GM23338 (cell line): ENCODE data around the gene DEDD2. TPM values are rescaled to one million over a fixed set of nuclear protein-coding genes. Genes with fewer than 3 reads are reported as not detected.

Source experiments
- ATAC-seq: fragments of 200-7000 bp; cut with Tn5 transposase; 3 replicates; pipeline ENCODE4 v1.9.1; 2020
- DNase-seq: peaks from one replicate; pipeline ENCODE4 v3.0.0-alpha.2; 2015; ENCODE audit warnings: low spot score
- H2AFZ ChIP-seq: fragments of 200-600 bp; sonication (generic); 2 replicates; pipeline ENCODE4 v1.8.0; 2016; ENCODE audit warnings: antibody characterized with exemption, mild to moderate bottlenecking, moderate library complexity
- H3F3A ChIP-seq: fragments of 200-600 bp; sonication (generic); replicated peaks from 2 replicates; pipeline ENCODE4 v1.8.0; 2017; ENCODE audit warnings: antibody characterized with exemption, mixed run types, low read depth
- H3K27ac ChIP-seq: fragments of 200-600 bp; sonication (generic); 2 replicates; pipeline ENCODE4 v1.6.1; 2016; ENCODE audit warnings: low read depth
- H3K27me3 ChIP-seq: fragments of 200-600 bp; sonication (generic); 2 replicates; pipeline ENCODE4 v1.8.0; 2016; ENCODE audit warnings: mild to moderate bottlenecking, mixed run types, moderate library complexity; ENCODE audit not compliant: insufficient read depth
- H3K36me3 ChIP-seq: fragments of 200-600 bp; sonication (generic); 2 replicates; pipeline ENCODE4 v1.8.0; 2016; ENCODE audit warnings: mild to moderate bottlenecking; ENCODE audit not compliant: insufficient read depth
- H3K4me1 ChIP-seq: fragments of 200-600 bp; sonication (generic); 2 replicates; pipeline ENCODE4 v1.8.0; 2016; ENCODE audit warnings: mild to moderate bottlenecking, moderate library complexity; ENCODE audit not compliant: insufficient read depth
- H3K4me2 ChIP-seq: fragments of 200-600 bp; sonication (generic); 2 replicates; pipeline ENCODE4 v1.7.1; 2017; ENCODE audit warnings: mixed run types
- H3K4me3 ChIP-seq: fragments of 200-600 bp; sonication (generic); 2 replicates; pipeline ENCODE4 v1.6.1; 2016; ENCODE audit warnings: mixed run types
- H3K79me2 ChIP-seq: fragments of 200-600 bp; sonication (generic); replicated peaks from 2 replicates; pipeline ENCODE4 v1.8.0; 2017; ENCODE audit warnings: mild to moderate bottlenecking; ENCODE audit not compliant: insufficient read depth
- H3K9me2 ChIP-seq: fragments of 200-600 bp; sonication (generic); 2 replicates; pipeline ENCODE4 v1.8.0; 2017; ENCODE audit not compliant: insufficient read depth
- H4K20me1 ChIP-seq: fragments of 200-600 bp; sonication (generic); replicated peaks from 2 replicates; pipeline ENCODE4 v1.8.0; 2017; ENCODE audit warnings: mild to moderate bottlenecking; ENCODE audit not compliant: insufficient read depth
- H3K27ac Mint-ChIP-seq: 2 replicates; pipeline ENCODE4 v1.8.0; 2020; ENCODE audit warnings: inconsistent platforms, mild to moderate bottlenecking, moderate library complexity, mixed read lengths
- H3K27me3 Mint-ChIP-seq: 3 replicates; pipeline ENCODE4 v1.8.0; 2022; ENCODE audit warnings: low read depth, mild to moderate bottlenecking, moderate library complexity, mixed read lengths, inconsistent platforms; ENCODE audit not compliant: insufficient read depth, poor library complexity
- H3K36me3 Mint-ChIP-seq: 3 replicates; pipeline ENCODE4 v1.8.0; 2021; ENCODE audit warnings: low read depth, mild to moderate bottlenecking, inconsistent platforms, moderate library complexity, mixed read lengths
- H3K4me1 Mint-ChIP-seq: 3 replicates; pipeline ENCODE4 v1.8.0; 2020; ENCODE audit warnings: mild to moderate bottlenecking, inconsistent platforms, mixed read lengths
- H3K4me3 Mint-ChIP-seq: 3 replicates; pipeline ENCODE4 v1.8.0; 2021; ENCODE audit warnings: moderate library complexity, mild to moderate bottlenecking, inconsistent platforms, mixed read lengths
- H3K9me3 Mint-ChIP-seq: 3 replicates; pipeline ENCODE4 v1.8.0; 2020; ENCODE audit warnings: moderate library complexity, mild to moderate bottlenecking, inconsistent platforms, mixed read lengths
- EZH2 ChIP-seq: fragments of 200-600 bp; sonication (generic); IDR thresholded peaks from one replicate; pipeline ENCODE4 v1.8.0; 2017; ENCODE audit warnings: antibody characterized with exemption, mild to moderate bottlenecking, low read depth; ENCODE audit not compliant: unreplicated experiment
- EZH2phosphoT487 ChIP-seq: fragments of 200-600 bp; sonication (generic); IDR thresholded peaks from one replicate; pipeline ENCODE4 v1.8.1; 2018; ENCODE audit warnings: antibody characterized with exemption; ENCODE audit not compliant: unreplicated experiment
- NANOG ChIP-seq: IDR thresholded peaks from 2 replicates; pipeline ENCODE4 v1.6.1; 2016; ENCODE audit warnings: antibody characterized with exemption, borderline replicate concordance
- STAT1 ChIP-seq: IDR thresholded peaks from one replicate; pipeline ENCODE4 v1.6.1; 2016; ENCODE audit warnings: antibody characterized with exemption; ENCODE audit not compliant: unreplicated experiment
- ZNF114 ChIP-seq: fragments of 250-450 bp; sonication (Bioruptor Pico); IDR thresholded peaks from 2 replicates; pipeline ENCODE4 v1.5.0; 2020; ENCODE audit warnings: mild to moderate bottlenecking, moderate library complexity
- polyA plus RNA-seq: library from polyadenylated mRNA; unstranded; fragments of >200 nt; fragmentation: Nextera tagmentation; extraction: Ambion mirVana; gene quantifications from 2 replicates; pipeline ENCODE4 v1.2.1, GENCODE V29; 2016
- total RNA-seq: library from RNA; depleted of rRNA; stranded (reverse); fragments of >200 nt; shearing (Covaris generic); gene quantifications from 2 replicates; pipeline ENCODE4 v1.2.3, GENCODE V29; 2014
- TF ChIP-seq, protein P1 (sequence below), 2 experiments: fragments of 200-600 bp in 1 of 2; sonication (generic) in 1 of 2; conservative IDR thresholded peaks; 2 replicates each; pipeline versions ENCODE4 v1.5.1 to v1.6.1; 2016 to 2017; ENCODE audit warnings: antibody characterized with exemption in 2 of 2, low read depth in 2 of 2, mild to moderate bottlenecking in 2 of 2, moderate library complexity in 1 of 2

The DEDD2 gene
- total and polyA plus RNA-seq, 2 experiments from 2014 or later: 23.4 to 63.0 TPM

DNA sequence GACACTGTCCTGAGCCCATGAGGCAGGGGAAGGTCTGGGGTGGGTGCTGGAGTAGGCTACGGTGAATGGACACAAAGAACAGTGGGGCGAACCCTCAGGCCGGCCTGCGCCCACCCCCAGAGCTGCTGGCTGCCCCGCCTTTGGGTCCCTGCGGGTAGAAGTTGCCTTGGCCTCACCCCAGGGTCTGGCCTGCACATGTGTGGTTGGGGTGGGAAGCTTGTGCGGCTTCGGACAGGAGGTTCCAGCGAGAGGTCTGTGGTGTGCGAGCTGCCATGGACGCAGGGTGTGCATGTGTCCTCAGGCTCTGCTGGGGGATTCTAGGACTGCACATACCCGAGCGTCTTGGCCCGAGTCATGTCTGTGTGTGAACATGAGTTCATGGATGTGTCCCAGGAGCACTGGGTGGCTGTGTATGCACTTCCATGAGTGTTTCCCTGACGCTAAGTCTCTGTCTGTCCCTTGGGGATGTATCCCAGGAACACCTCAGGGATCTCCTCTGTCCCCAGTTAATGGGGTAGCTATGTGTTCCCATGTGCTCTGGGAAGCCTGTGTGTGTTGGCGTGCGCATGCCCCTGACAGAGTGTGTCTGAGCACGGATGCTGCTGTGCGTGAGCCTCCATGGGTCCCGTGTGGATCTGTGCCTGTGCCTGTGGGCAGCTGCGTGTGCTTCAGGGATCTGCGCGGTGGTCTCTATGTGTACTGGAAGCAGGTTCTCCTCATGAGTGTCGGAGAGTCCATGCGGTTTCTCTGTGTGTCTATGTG lies 64.4 kb downstream of the DEDD2 start:
- H3K27me3 ChIP-seq: 0 out of 2 replicates have a peak, but pooled peaks cover 7% of the 10 kb centered on the region
- no peak overlapping the region for H3K27ac ChIP-seq
- no peak overlapping the region for H3K4me2 ChIP-seq
- TF ChIP-seq, protein P1, sequence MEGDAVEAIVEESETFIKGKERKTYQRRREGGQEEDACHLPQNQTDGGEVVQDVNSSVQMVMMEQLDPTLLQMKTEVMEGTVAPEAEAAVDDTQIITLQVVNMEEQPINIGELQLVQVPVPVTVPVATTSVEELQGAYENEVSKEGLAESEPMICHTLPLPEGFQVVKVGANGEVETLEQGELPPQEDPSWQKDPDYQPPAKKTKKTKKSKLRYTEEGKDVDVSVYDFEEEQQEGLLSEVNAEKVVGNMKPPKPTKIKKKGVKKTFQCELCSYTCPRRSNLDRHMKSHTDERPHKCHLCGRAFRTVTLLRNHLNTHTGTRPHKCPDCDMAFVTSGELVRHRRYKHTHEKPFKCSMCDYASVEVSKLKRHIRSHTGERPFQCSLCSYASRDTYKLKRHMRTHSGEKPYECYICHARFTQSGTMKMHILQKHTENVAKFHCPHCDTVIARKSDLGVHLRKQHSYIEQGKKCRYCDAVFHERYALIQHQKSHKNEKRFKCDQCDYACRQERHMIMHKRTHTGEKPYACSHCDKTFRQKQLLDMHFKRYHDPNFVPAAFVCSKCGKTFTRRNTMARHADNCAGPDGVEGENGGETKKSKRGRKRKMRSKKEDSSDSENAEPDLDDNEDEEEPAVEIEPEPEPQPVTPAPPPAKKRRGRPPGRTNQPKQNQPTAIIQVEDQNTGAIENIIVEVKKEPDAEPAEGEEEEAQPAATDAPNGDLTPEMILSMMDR (conservative IDR thresholded peaks at IDR 0.05; ENCODE audit: low read depth in 2 of 2): no peak
- TF ChIP-seq EZH2phosphoT487 (no peak), ZNF114 (CRISPR knock-in tag) (no peak), STAT1 (no peak), EZH2 (no peak)
- H3K9me2 ChIP-seq: no peaks in the 10 kb centered on the region
- Mint-ChIP-seq H3K4me3 (no peak overlapping the region; the same call in 2 of the 3 replicates), H3K36me3 (no peaks in the 10 kb centered on the region; the same call in 2 of the 3 replicates), H3K9me3 (no peaks in the 10 kb centered on the region), H3K4me1 (peaks cover 60% of the 10 kb centered on the region), H3K27ac (no peak overlapping the region), H3K27me3 (peaks cover 29% of the 10 kb centered on the region)
- H3K4me3 ChIP-seq: no peak overlapping the region
- H3F3A ChIP-seq: 0 out of 2 replicates have a peak, but pooled peaks cover 9% of the 10 kb centered on the region
- no peaks in the 10 kb centered on the region for H3K79me2 ChIP-seq
- peaks cover 38% of the 10 kb centered on the region for H3K4me1 ChIP-seq
- no peaks in the 10 kb centered on the region for H4K20me1 ChIP-seq
- DNase-seq (no peak), ATAC-seq (no peak)
- H2AFZ ChIP-seq: no peak overlapping the region
- no peaks in the 10 kb centered on the region for H3K36me3 ChIP-seq

DNA sequence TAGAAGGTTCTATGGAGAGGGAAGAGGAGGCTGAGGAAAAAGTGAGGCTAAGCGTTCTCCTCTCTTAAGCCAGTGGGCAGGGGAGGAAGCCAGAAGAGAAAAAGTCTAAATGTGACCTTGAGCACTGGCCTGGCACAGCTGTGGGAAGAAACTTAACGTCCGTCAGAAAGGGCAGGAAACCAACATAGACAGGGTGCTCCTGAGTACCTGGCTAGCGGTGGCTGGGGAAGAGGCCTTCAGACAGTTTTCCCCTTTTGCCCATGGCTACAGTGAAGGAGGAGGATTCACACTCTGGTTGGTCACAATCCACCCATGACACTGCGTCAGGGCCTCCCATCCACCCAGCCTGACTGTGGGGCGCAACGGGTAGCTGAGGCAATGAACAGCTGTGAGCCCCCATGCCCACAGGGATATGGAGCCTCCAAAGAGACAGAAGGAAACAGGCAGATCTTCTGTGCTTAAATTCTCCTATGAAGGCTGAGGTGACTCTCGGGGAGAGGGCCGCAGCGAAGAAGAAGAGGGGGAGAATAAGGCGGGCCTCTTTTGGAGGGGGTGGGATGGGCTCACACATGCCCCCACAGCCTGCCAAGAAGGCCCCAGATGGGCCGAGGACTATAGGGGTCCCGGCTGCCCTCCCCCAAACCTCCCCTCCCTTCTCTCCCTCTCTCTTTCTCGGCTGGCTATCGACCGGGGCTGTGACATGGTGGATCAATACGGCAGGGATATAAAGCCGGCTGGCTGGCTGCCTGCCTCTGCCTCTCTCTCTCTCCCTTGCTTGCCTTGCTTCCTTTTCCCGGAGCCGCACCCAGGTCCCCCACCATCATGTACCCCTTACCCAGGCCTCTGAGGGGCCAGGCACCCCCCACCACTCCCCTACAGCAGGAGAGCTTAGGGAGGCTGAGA lies 65.4 kb downstream of the DEDD2 start:
- 0 out of 2 replicates have a peak, but pooled peaks cover 7% of the 10 kb centered on the region for H3K27me3 ChIP-seq
- no peak for TF ChIP-seq NANOG
- H3K4me2 ChIP-seq: peak overlapping the region; percentile 65; the same call in 1 of the 2 replicates
- H3K36me3 Mint-ChIP-seq: no peaks in the 10 kb centered on the region; the same call in 2 of the 3 replicates
- 0 out of 2 replicates have a peak, but pooled peaks cover 9% of the 10 kb centered on the region for H3F3A ChIP-seq
- no peak for ATAC-seq
- H3K9me2 ChIP-seq: no peaks in the 10 kb centered on the region
- no peak for DNase-seq
- H3K4me1 ChIP-seq: peaks cover 38% of the 10 kb centered on the region
- H3K9me3 Mint-ChIP-seq: no peaks in the 10 kb centered on the region
- H2AFZ ChIP-seq: peak overlapping the region; percentile 78; the same call in 1 of the 2 replicates
- peaks cover 29% of the 10 kb centered on the region for H3K27me3 Mint-ChIP-seq
- no peaks in the 10 kb centered on the region for H4K20me1 ChIP-seq
- H3K4me1 Mint-ChIP-seq: peaks cover 60% of the 10 kb centered on the region
- H3K4me3 ChIP-seq: no peak overlapping the region
- H3K27ac Mint-ChIP-seq: peak overlapping the region; percentile 29; the same call in 1 of the 2 replicates
- no peak overlapping the region; the same call in 2 of the 3 replicates for H3K4me3 Mint-ChIP-seq
- H3K79me2 ChIP-seq: no peaks in the 10 kb centered on the region
- H3K27ac ChIP-seq: no peak overlapping the region
- H3K36me3 ChIP-seq: no peaks in the 10 kb centered on the region
